Measurements from ENCODE around the gene PRELID2. TPM values are rescaled to one million over a fixed set of nuclear protein-coding genes. Genes with fewer than 3 reads are reported as not detected.

The PRELID2 gene
- total RNA-seq, 1 experiment from 2014 or later = 27.7 TPM

DNA sequence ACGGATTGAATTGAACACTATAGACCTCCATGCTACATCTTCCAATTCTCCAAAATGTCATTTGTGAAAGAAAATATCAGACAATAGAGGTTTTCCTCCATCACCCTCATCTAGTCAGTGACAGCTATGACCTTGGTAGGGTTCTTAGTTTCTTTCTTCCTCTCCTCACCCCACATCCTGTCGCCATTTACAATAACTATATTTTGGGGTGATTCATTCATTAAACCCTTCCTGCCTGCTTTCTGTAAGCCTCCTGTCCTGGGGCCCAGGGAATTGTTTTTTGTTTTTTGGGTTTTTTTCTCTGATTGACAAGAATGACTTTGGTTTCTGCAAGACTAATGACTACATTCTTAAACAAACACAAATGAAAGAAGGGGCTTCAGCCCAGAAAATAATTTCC is 82.6 kb downstream of the PRELID2 start:
- Histone ChIP-seq H3K4me2 (no peak overlapping the region), H3K79me2 (ENCODE audit: low read depth) (no peaks in the 10 kb centered on the region), H3K9me2 (ENCODE audit: insufficient read depth) (0 out of 2 replicates have a peak, but pooled peaks cover 2% of the 10 kb centered on the region), H3F3A (ENCODE audit: insufficient read depth, low read depth) (no peaks in the 10 kb centered on the region), H3K9me3 (ENCODE audit: insufficient read depth, low read depth) (no peaks in the 10 kb centered on the region), H4K20me1 (ENCODE audit: insufficient read depth) (no peaks in the 10 kb centered on the region), H2AFZ (no peak overlapping the region), H3K36me3 (ENCODE audit: low read depth) (no peaks in the 10 kb centered on the region), H3K4me1 (replicated peaks; ENCODE audit: insufficient read depth) (no peaks in the 10 kb centered on the region), H3K27ac (no peak overlapping the region), H3K27me3 (ENCODE audit: insufficient read depth, low read depth) (no peaks in the 10 kb centered on the region), H3K4me3 (no peak overlapping the region)
- ChIA-PET CTCF (no interaction called here), POLR2A (ENCODE audit: unreplicated experiment) (no interaction called here)
- BruUV-seq (replicated peaks) = no TSS peak
- TF ChIP-seq, protein P1, sequence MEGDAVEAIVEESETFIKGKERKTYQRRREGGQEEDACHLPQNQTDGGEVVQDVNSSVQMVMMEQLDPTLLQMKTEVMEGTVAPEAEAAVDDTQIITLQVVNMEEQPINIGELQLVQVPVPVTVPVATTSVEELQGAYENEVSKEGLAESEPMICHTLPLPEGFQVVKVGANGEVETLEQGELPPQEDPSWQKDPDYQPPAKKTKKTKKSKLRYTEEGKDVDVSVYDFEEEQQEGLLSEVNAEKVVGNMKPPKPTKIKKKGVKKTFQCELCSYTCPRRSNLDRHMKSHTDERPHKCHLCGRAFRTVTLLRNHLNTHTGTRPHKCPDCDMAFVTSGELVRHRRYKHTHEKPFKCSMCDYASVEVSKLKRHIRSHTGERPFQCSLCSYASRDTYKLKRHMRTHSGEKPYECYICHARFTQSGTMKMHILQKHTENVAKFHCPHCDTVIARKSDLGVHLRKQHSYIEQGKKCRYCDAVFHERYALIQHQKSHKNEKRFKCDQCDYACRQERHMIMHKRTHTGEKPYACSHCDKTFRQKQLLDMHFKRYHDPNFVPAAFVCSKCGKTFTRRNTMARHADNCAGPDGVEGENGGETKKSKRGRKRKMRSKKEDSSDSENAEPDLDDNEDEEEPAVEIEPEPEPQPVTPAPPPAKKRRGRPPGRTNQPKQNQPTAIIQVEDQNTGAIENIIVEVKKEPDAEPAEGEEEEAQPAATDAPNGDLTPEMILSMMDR (conservative IDR thresholded peaks at IDR 0.05) = no peak
- TF ChIP-seq EZH2 (IDR thresholded peaks at IDR 0.05; ENCODE audit: low read depth) = no peak
- DNase-seq = no peak
- intact Hi-C loops (cut with micrococcal nuclease; ENCODE audit: unreplicated experiment) = no loop called here

DNA sequence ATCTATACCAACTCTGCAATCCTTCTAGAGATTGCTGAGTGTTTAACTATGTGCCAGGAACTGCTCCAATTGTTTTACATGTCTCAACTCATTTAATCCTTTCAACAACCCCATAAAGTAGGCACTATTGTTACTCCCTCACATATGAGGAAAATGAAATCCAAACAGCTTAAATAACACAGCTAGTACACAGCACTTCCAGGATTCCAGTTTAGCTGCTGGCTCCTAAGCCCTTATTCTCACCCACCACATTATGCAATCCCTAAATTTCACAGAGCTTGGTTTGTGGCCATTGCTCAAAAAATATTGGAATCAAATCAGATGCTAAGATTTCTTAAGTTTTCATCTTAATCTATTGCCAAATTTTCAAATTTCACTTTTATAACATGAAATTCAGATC is 84.9 kb downstream of the PRELID2 start:
- Histone ChIP-seq H3K36me3 (ENCODE audit: low read depth) (no peaks in the 10 kb centered on the region), H3K9me3 (ENCODE audit: insufficient read depth, low read depth) (no peaks in the 10 kb centered on the region), H3K4me2 (no peak overlapping the region), H3K4me1 (replicated peaks; ENCODE audit: insufficient read depth) (no peaks in the 10 kb centered on the region), H3F3A (ENCODE audit: insufficient read depth, low read depth) (no peaks in the 10 kb centered on the region), H3K79me2 (ENCODE audit: low read depth) (no peaks in the 10 kb centered on the region), H3K9me2 (ENCODE audit: insufficient read depth) (0 out of 2 replicates have a peak, but pooled peaks cover 2% of the 10 kb centered on the region), H3K27ac (no peak overlapping the region), H3K27me3 (ENCODE audit: insufficient read depth, low read depth) (no peaks in the 10 kb centered on the region), H3K4me3 (no peak overlapping the region), H4K20me1 (ENCODE audit: insufficient read depth) (no peaks in the 10 kb centered on the region), H2AFZ (no peak overlapping the region)
- DNase-seq = no peak
- intact Hi-C loops (cut with micrococcal nuclease; ENCODE audit: unreplicated experiment) = no loop called here
- no peak for TF ChIP-seq EZH2 (IDR thresholded peaks at IDR 0.05; ENCODE audit: low read depth)
- TF ChIP-seq, protein P1 (conservative IDR thresholded peaks at IDR 0.05) = no peak
- ChIA-PET POLR2A (ENCODE audit: unreplicated experiment) (no interaction called here), CTCF (no interaction called here)
- BruUV-seq (replicated peaks) = no TSS peak

DNA sequence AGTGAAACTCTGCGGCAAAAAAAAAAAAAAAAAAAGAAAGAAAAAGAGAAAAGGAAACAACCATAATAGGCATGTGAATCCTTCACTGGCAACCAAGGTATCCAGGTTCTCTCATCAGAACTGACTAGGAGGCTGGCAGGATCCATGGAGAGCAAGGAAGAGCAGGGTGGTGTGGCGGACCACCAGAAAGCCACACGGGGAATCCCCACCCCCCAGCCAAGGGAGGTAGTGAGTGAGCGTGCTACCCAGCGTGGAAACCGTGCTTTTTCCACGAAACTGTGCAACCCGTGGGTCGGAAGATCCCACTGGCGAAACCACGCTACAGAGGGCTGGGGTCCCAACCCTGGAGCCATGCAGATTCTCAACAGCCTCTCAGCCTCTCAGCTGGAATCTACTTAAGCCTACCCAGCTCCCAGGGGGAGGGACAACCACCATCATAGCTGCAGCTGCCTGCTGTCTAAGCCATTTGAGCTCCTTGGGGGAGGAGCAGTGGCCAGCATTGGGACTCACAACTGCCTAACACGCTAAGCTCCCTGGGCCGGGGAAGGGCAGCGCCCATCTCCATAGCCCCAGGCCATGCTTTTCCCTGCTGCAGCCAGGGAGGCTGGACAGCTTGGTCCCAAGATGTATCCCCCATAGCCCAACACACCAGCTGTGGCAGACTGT is 91.6 kb downstream of the PRELID2 start:
- ChIA-PET POLR2A (ENCODE audit: unreplicated experiment) (no interaction called here), CTCF (no interaction called here)
- H4K20me1 ChIP-seq (ENCODE audit: insufficient read depth) = no peaks in the 10 kb centered on the region
- no peaks in the 10 kb centered on the region for H3K79me2 ChIP-seq (ENCODE audit: low read depth)
- H3K27me3 ChIP-seq (ENCODE audit: insufficient read depth, low read depth) = no peaks in the 10 kb centered on the region
- no peaks in the 10 kb centered on the region for H3F3A ChIP-seq (ENCODE audit: insufficient read depth, low read depth)
- H3K9me3 ChIP-seq (ENCODE audit: insufficient read depth, low read depth) = no peaks in the 10 kb centered on the region
- no peak overlapping the region for H2AFZ ChIP-seq
- no peak overlapping the region for H3K4me3 ChIP-seq
- no peak for TF ChIP-seq EZH2 (IDR thresholded peaks at IDR 0.05; ENCODE audit: low read depth)
- TF ChIP-seq, protein P1 (conservative IDR thresholded peaks at IDR 0.05) = no peak
- H3K4me2 ChIP-seq = no peak overlapping the region
- H3K27ac ChIP-seq = no peak overlapping the region
- H3K36me3 ChIP-seq (ENCODE audit: low read depth) = no peaks in the 10 kb centered on the region
- no peaks in the 10 kb centered on the region for H3K4me1 ChIP-seq (replicated peaks; ENCODE audit: insufficient read depth)
- H3K9me2 ChIP-seq (ENCODE audit: insufficient read depth) = no peaks in the 10 kb centered on the region
- intact Hi-C loops (cut with micrococcal nuclease; ENCODE audit: unreplicated experiment) = no loop called here
- DNase-seq = no peak
- no TSS peak for BruUV-seq (replicated peaks)

Measured in PC-9 (cell line).